Panc1 (cell line): ENCODE data around the gene UGT1A7. TPM values are rescaled to one million over a fixed set of nuclear protein-coding genes. Genes with fewer than 3 reads are reported as not detected.

Experiments
- ATAC-seq: fragments of 200-7000 bp; cut with Tn5 transposase; 2 replicates; pipeline ENCODE4 v1.9.1; 2020; ENCODE audit warnings: mild to moderate bottlenecking, moderate library complexity
- BruUV-seq: library from RNA; stranded (reverse); fragments of 400-500 nt; replicated peaks from 2 replicates; lab custom pipeline; 2021; lab: Mats Ljungman, UMichigan
- CTCF ChIA-PET: fragments of 300-600 bp; sonication (Branson Sonifier 250); formaldehyde crosslinking; loops from one replicate; lab custom pipeline; 2022; ENCODE audit warnings: antibody characterized with exemption; lab: Charles Lee
- POLR2A ChIA-PET: fragments of 300-600 bp; sonication (Branson Sonifier 250); formaldehyde crosslinking; loops from one replicate; lab custom pipeline; 2022; ENCODE audit warnings: antibody characterized with exemption; lab: Charles Lee
- DNase-seq: peaks from one replicate; pipeline ENCODE4 v3.0.0-alpha.2; 2010; ENCODE audit warnings: low read depth, low spot score
- H3K27ac ChIP-seq: 2 replicates; pipeline ENCODE4 v1.5.1; 2011; ENCODE audit warnings: mild to moderate bottlenecking, low read length, inconsistent platforms
- H3K27me3 ChIP-seq: fragments of 200-500 bp; sonication (Bioruptor generic); 2 replicates; pipeline ENCODE4 v1.6.0; 2014; ENCODE audit warnings: low read length, inconsistent platforms; ENCODE audit not compliant: control insufficient read depth, insufficient read depth
- H3K36me3 ChIP-seq: fragments of 200-500 bp; sonication (Bioruptor generic); 2 replicates; pipeline ENCODE4 v1.5.1; 2014; ENCODE audit warnings: inconsistent platforms, mild to moderate bottlenecking, low read length, moderate library complexity; ENCODE audit not compliant: control insufficient read depth, insufficient read depth
- H3K4me1 ChIP-seq: 2 replicates; pipeline ENCODE4 v1.5.1; 2011; ENCODE audit warnings: inconsistent platforms, mild to moderate bottlenecking, low read length, moderate library complexity; ENCODE audit not compliant: control insufficient read depth, insufficient read depth
- H3K4me3 ChIP-seq, 2 experiments: 2 replicates each; pipeline ENCODE4 v1.5.1; 2011 to 2012; ENCODE audit warnings: low read depth in 2 of 2, low read length in 2 of 2, mild to moderate bottlenecking in 2 of 2, inconsistent platforms in 1 of 2, moderate library complexity in 1 of 2
- H3K9me3 ChIP-seq: fragments of 200-500 bp; sonication (Bioruptor generic); 2 replicates; pipeline ENCODE4 v1.5.1; 2014; ENCODE audit warnings: low read depth, mild to moderate bottlenecking, inconsistent platforms, low read length, moderate library complexity; ENCODE audit not compliant: control insufficient read depth, insufficient read depth
- POLR2AphosphoS5 ChIP-seq: IDR thresholded peaks from 2 replicates; pipeline ENCODE4 v1.6.1; 2012; ENCODE audit warnings: mild to moderate bottlenecking, low read depth, low read length, moderate library complexity
- SIN3A ChIP-seq: IDR thresholded peaks from 2 replicates; pipeline ENCODE4 v1.6.1; 2012; ENCODE audit warnings: low read depth, mild to moderate bottlenecking, low read length, moderate library complexity, borderline replicate concordance; ENCODE audit not compliant: insufficient read depth
- TCF7L2 ChIP-seq: IDR thresholded peaks from 2 replicates; pipeline ENCODE4 v1.6.1; 2011; ENCODE audit warnings: mild to moderate bottlenecking, low read depth, low read length, inconsistent platforms
- in situ Hi-C: cut with HindIII; loops from 2 replicates; pipeline ENCODE4 v1.10.0; 2016; ENCODE audit warnings: low sequenced_read_pairs, low pct_unique_long_range_greater_than_20kb
- intact Hi-C: fragments of 100-400 bp; cut with micrococcal nuclease; formaldehyde crosslinking; loops from one replicate; pipeline ENCODE4 v1.10.0; 2022; ENCODE audit not compliant: unreplicated experiment
- total RNA-seq: library from RNA; stranded (reverse); gene quantifications from one replicate; pipeline ENCODE4 v1.2.1, GENCODE V29; 2021; ENCODE audit not compliant: unreplicated experiment
- TF ChIP-seq, protein P1 (sequence below): fragments of 450-650 bp; IDR thresholded peaks from 2 replicates; pipeline ENCODE4 v1.5.1; 2017; ENCODE audit warnings: mild to moderate bottlenecking
- TF ChIP-seq, protein P2 (sequence below), 2 experiments: IDR thresholded peaks; 2 replicates each; pipeline ENCODE4 v1.6.1; 2011 to 2012; ENCODE audit warnings: low read depth in 2 of 2, control low read depth in 1 of 2, low read length in 1 of 2, mild to moderate bottlenecking in 1 of 2, moderate library complexity in 1 of 2; ENCODE audit not compliant: insufficient read depth in 1 of 2

Gene UGT1A7
- total RNA-seq, 1 experiment from 2014 or later: not detected

DNA sequence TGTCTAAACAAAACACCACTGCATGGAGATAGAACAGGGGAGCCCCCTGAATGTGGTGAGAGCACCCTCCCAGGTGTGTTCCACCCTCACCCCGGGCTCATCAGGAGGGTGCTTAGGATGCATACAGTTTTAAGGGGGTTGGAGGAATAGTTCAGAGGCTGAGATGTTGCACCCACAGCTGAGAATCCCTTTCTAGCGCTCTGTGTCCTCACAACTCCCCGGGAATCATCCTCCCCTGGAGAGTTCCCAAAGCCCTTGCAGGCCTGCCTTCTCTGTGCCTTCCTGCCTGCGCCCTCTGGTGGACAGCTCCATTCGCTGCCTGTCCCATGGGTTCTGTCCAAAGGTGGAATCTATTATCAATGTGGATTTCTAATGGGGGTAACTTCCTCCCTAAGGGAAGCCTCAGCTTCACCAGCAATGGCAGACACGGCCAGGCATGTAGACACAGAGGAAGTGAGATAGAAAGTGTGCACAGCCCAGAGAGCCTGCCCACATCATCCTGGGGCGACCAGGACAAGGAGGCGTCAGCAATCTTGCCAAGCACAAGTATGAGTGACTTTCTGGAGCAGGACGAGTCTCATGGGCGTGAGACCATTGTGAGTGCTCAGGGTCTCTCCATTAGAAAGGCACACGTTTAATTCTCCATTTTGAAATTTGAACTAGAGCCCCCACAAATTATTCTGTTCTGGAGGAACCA is 29.8 kb downstream of the UGT1A7 start:
- Histone ChIP-seq H3K9me3 (no peaks in the 10 kb centered on the region), H3K36me3 (no peaks in the 10 kb centered on the region), H3K27ac (peak overlapping the region; percentile 24; the same call in 1 of the 2 replicates), H3K27me3 (no peaks in the 10 kb centered on the region), H3K4me3 (no peak overlapping the region), H3K4me1 (peaks cover 3% of the 10 kb centered on the region)
- DNase-seq (peak; percentile 20), ATAC-seq (peak; percentile 93)
- intact Hi-C loops: no loop called here
- ChIA-PET CTCF (interaction anchor here (0.7 to 0.9 kb wide), 2 partner anchors 10 to 357 kb away, joined by 3 to 4 read pairs; partner anchors contain the start of gene DGKD), POLR2A (no interaction called here)
- in situ Hi-C loops: no loop called here
- TF ChIP-seq, protein P1, sequence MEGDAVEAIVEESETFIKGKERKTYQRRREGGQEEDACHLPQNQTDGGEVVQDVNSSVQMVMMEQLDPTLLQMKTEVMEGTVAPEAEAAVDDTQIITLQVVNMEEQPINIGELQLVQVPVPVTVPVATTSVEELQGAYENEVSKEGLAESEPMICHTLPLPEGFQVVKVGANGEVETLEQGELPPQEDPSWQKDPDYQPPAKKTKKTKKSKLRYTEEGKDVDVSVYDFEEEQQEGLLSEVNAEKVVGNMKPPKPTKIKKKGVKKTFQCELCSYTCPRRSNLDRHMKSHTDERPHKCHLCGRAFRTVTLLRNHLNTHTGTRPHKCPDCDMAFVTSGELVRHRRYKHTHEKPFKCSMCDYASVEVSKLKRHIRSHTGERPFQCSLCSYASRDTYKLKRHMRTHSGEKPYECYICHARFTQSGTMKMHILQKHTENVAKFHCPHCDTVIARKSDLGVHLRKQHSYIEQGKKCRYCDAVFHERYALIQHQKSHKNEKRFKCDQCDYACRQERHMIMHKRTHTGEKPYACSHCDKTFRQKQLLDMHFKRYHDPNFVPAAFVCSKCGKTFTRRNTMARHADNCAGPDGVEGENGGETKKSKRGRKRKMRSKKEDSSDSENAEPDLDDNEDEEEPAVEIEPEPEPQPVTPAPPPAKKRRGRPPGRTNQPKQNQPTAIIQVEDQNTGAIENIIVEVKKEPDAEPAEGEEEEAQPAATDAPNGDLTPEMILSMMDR: peak; percentile 94
- no peak for TF ChIP-seq POLR2AphosphoS5
- TF ChIP-seq, protein P2, sequence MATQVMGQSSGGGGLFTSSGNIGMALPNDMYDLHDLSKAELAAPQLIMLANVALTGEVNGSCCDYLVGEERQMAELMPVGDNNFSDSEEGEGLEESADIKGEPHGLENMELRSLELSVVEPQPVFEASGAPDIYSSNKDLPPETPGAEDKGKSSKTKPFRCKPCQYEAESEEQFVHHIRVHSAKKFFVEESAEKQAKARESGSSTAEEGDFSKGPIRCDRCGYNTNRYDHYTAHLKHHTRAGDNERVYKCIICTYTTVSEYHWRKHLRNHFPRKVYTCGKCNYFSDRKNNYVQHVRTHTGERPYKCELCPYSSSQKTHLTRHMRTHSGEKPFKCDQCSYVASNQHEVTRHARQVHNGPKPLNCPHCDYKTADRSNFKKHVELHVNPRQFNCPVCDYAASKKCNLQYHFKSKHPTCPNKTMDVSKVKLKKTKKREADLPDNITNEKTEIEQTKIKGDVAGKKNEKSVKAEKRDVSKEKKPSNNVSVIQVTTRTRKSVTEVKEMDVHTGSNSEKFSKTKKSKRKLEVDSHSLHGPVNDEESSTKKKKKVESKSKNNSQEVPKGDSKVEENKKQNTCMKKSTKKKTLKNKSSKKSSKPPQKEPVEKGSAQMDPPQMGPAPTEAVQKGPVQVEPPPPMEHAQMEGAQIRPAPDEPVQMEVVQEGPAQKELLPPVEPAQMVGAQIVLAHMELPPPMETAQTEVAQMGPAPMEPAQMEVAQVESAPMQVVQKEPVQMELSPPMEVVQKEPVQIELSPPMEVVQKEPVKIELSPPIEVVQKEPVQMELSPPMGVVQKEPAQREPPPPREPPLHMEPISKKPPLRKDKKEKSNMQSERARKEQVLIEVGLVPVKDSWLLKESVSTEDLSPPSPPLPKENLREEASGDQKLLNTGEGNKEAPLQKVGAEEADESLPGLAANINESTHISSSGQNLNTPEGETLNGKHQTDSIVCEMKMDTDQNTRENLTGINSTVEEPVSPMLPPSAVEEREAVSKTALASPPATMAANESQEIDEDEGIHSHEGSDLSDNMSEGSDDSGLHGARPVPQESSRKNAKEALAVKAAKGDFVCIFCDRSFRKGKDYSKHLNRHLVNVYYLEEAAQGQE (IDR thresholded peaks at IDR 0.05; ENCODE audit: insufficient read depth in 1 of 2, low read depth in 2 of 2, low read length in 1 of 2): 0 out of 4 replicates have a peak, but pooled peaks of 1 of the 2 experiments have one; percentile 57
- BruUV-seq: no TSS peak

DNA sequence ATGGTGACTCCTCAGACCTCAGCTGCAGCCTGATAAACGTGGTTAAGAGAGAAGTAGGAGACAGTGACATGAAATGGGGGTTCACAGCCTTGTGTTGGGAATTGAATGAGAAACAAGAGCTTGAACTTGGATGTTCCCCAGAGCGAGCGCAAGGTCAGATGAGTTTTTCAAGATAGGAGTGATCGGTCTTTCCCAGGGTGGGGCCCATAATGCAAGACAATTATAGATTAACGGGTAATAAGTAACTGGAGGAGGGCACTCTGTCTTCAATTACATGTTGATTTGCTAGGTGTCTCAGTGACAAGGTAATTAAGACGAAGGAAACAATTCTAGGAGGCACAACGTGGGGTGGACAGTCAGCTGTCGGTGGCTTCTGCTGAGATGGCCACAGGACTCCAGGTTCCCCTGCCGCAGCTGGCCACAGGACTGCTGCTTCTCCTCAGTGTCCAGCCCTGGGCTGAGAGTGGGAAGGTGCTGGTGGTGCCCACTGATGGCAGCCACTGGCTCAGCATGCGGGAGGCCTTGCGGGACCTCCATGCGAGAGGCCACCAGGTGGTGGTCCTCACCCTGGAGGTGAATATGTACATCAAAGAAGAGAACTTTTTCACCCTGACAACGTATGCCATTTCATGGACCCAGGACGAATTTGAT is 31.0 kb downstream of the UGT1A7 start, which contains the start of gene UGT1A5:
UGT1A5 (plus strand) TSS at position 297 of the 651 bp plus-strand sequence; CDS start at position 382, 85 bp downstream.
- TF ChIP-seq TCF7L2 (no peak), POLR2AphosphoS5 (no peak), SIN3A (no peak)
- TF ChIP-seq, protein P2 (IDR thresholded peaks at IDR 0.05; ENCODE audit: insufficient read depth in 1 of 2, low read depth in 2 of 2, low read length in 1 of 2): no peak
- TF ChIP-seq, protein P1: no peak
- ATAC-seq (no peak), DNase-seq (no peak)
- Histone ChIP-seq H3K27ac (peak within 1 kb of the TSS; percentile 24; the same call in 1 of the 2 replicates), H3K27me3 (no peaks in the 10 kb centered on the region), H3K36me3 (no peaks in the 10 kb centered on the region), H3K9me3 (no peaks in the 10 kb centered on the region), H3K4me1 (no peaks in the 10 kb centered on the region; the same call in 1 of the 2 replicates), H3K4me3 (no peak within 1 kb of the TSS)
- in situ Hi-C loops (no loop called here), intact Hi-C loops (no loop called here)
- no TSS peak for BruUV-seq
- CTCF ChIA-PET: no interaction called here
- POLR2A ChIA-PET: no interaction called here
